HT-29 (cell line): ENCODE data around the gene C7orf33. TPM values are rescaled to one million over a fixed set of nuclear protein-coding genes. Genes with fewer than 3 reads are reported as not detected.
A peak's percentile ranks its signal among the peaks of the same experiment; 100 is the strongest.
"Not testable (repeated sequence)": the region's sequence is repeated elsewhere in the genome, so short reads cannot be mapped to it uniquely, and the experiment has no call there.

Experiments used
- DNase-seq: peaks from one replicate; pipeline ENCODE4 v3.0.0-alpha.2; 2015; ENCODE audit warnings: low spot score
- total RNA-seq: library from RNA; depleted of rRNA; stranded (reverse); fragments of >200 nt; shearing (Covaris generic); gene quantifications from 2 replicates; pipeline ENCODE4 v1.2.3, GENCODE V29; 2014

C7orf33 gene
- total RNA-seq, 1 experiment from 2014 or later = not detected

- no peak for DNase-seq
These were observed 10.1 kb upstream of the C7orf33 start for GRCh38 chr7:148580446-148580845.

- DNase-seq = no peak
These were observed 8.9 kb upstream of the C7orf33 start for GRCh38 chr7:148581624-148582023.

DNA sequence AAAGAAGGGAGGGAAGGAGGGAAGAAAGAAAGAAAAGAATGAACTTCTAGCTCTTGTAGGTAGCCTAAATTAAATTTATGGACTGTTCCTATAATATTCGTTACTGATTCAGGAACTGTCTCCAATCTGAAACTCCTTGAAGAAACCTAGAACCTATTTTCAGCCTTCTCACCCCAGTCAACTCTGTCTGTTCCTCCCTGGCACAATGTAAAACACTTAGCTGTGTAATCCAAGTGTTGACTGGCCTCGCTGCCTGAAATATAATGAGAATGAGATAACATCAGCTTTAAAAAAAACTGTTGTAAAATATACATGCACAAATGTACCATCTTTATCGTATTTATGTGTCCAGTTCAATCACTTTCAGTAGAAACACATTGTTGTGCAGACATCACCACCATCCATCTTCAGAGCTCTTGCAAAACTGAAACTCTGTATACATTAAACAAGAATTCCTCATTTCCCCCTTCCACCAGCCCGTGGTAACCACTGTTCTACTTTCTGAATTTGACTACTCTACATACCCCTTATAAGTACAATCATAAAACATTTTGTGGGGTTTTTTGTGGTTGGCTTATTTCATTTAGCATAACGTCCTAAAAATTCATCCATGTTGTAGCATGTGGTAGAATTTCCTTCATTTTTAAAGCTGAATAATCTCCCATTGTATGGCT lies 6.3 kb upstream of the C7orf33 start:
- DNase-seq = no peak

DNA sequence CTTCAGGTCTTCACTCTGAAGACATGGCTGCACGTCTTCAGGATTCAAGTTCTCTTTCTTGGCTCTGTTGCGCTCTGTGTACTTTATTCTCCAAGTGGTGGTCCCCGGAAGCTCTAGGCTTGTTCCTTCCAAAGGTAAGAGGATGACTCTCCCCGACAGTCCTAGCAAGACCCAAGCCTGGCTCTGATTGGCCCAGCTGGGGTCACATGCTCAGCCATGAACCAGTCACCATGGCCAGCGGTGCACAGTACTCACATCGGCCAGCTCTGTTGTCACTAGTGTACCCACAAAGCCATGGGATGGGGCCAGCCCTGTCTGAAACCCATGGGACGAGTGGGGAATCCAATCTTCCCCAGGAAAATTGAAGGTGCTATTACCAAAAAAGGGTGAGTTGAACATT lies 5.2 kb upstream of the C7orf33 start:
- DNase-seq = no peak

DNA sequence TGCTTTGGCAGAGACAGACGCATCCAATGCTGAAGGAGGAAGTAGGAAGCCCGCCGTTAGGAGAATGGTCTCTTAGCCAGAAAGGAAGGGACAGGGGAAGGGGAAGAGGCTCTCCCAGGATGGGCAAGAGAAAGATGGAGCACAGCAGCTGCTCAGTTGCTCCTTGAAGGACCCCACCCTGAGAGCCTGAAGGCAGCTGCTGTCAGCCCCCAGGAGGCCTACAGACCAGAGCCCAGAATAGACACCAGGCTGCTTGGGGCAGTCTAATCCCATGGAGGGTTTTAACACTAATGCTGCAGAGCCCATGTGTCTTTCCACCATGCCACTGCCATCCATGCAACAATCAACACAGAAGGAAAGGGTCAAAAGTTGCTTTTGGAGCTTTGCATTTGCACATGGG lies 3.5 kb upstream of the C7orf33 start:
- DNase-seq = no peak

GRCh38 chr7:148588168-148588567 lies 2.4 kb upstream of the C7orf33 start:
- DNase-seq = no peak

DNA sequence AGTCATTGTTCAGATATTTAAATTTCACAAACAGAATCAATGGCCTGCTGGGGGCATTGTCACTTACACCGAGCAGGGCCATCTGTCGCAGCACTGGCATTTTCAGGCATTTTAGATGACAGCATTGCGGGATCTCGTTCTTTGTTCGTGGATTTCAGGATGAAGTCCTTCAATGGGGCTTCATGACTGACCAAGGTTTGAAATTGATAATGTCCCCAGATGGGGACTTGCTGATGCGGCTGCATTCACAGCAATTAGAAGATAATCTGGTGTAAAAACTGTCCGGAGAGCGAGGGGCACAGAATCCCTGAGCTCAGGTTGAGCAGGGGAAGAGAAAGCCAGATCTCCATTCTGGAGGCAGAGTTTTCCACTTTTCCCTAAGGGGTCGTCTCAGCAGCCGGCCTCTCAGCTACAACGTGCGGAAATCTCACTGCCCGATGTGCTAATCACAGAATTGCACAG lies 1.9 kb upstream of the C7orf33 start:
- DNase-seq = no peak

DNA sequence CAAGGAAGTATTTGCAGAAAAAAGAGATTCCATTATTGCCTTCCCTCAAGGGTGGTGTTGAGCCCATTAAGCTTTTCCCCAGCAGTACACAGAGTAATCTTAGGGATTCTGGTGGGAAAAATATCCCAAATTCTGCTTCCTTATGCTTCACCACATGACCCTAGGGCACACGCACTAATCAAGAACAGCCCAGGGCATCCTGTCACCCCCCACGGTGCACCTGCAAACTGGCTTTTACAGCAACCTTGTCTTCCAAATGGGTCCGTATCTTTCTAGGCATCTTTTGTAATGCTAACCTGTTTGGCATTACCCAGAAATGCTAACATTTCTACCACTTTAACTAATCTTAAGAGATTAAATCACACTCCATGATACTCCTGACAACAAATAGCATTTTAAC lies 926 bp upstream of the C7orf33 start:
- no peak for DNase-seq

DNA sequence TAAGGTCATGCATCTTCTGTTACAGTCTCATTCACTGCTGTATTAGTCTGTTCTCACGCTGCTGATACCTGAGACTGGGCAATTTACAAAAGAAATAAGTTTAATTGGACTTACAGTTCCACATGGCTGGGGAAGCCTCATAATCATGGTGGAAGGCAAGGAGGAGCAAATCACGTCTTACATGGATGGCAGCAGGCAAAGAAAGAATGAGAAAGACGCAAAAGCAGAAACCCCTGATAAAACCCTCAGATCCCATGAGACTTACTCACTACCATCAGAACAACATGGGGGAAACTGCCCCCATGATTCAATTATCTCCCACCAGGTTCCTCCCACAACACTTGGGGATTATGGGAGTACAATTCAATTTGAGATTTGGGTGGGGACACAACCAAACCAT lies 5.8 kb downstream of the C7orf33 start:
- not testable (repeated sequence) for DNase-seq

- DNase-seq = no peak
These were observed 7.8 kb downstream of the C7orf33 start for GRCh38 chr7:148598351-148598750.

- no peak for DNase-seq
These were observed 14.8 kb downstream of the C7orf33 start for GRCh38 chr7:148605350-148605749.

GRCh38 chr7:148607151-148607661 lies 16.6 kb downstream of the C7orf33 start:
- no peak for DNase-seq

GRCh38 chr7:148609045-148609725 lies 18.6 kb downstream of the C7orf33 start:
- no peak for DNase-seq

GRCh38 chr7:148611692-148612091 lies 21.1 kb downstream of the C7orf33 start:
- DNase-seq = peak; percentile 14

GRCh38 chr7:148615085-148615730 lies 24.6 kb downstream of the C7orf33 start:
- DNase-seq = no peak

DNA sequence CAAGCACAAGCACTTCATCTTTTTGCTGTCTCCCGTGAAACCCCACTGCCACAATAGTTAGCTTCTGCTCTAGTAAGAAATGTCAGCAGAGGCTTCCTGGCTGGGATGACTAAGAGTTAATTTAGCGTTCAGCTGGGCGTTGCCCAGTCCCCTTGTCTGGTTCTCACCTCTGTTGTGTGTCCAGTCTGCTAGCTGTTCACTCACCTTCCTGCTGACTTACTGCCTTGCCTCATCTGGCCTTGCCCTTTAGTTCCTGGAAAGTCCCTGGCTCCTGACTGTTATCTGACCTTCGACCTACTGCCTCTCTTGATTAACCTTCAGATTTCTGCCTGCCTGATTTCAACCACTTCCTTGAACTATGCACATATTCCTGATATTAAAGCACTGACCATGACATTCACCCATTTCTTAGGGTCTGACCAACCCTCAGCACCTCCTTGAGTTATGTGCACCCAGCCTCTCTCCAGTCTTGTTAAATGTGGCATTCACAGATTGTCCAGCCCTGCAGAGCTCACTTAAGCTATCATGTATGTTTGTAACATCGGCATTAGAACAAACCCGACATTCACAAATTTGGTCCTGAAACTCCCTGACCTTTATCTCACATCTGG lies 30.3 kb downstream of the C7orf33 start:
- DNase-seq = no peak

GRCh38 chr7:148621563-148621962 lies 31.0 kb downstream of the C7orf33 start:
- no peak for DNase-seq

DNA sequence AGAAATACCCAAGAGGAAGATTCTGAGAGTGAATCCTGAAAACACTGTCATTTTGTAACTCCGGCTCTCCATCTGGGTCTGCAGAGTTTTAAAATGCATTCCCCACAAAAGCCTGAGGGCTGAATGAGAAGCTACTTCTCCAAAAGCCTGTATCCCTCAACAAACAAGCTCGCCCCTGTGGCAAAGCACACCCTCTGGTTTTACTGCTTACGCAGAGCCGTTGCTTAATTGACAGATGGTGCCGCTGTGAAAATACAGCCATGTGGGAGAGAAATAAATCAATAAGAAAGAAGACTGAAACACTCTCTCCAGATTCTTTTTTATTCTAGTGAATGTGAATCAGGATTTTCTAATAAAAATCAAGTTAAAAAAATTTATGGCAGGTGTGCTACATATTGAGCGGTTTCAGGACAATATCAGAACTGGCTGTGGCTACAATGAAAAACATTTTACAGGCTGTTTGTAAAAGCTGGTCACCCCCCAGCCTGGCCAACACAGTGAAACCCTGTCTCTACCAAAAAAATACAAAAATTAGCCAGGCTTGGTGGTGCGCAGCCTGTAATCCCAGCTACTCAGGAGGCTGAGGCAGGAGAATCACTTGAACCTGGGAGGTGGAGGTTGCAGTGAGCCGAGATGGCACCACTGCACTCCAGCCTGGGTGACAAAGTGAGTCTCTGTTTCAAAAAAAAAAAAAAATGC lies 32.5 kb downstream of the C7orf33 start:
- DNase-seq = no peak

DNA sequence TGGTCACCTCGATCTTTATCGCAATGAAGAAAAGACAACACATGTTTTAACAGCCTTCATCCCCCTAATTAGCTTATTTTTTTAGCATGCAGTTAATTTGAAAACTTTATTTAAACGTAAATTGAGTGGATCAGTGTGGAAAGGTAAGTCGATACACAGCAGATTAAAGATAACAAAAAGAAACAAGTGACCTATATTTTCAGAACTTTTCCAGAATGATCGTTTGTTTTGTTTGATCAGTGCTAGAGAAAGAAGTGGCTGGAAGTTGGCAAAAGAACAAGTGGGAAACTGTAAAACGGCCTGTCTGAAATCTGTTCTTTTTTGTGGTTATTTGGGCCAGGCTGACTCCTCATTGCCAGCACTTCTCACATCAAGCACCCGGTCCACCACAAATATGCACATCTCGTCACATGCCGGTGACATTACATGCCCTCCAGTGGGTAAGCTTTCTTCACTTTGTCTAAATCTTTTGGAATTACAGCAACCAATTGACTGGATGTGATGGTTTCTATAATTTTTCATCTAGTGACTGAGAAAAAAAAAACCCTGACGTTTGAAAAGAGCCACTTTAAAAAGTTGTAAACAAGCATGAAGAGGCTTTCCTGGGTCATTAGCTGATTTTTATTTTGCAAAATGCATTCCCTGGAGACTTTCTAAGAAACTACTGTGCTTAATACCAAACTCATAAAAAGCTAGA lies 33.2 kb downstream of the C7orf33 start:
- DNase-seq = no peak

GRCh38 chr7:148624735-148625134 lies 34.2 kb downstream of the C7orf33 start:
- no peak for DNase-seq

DNA sequence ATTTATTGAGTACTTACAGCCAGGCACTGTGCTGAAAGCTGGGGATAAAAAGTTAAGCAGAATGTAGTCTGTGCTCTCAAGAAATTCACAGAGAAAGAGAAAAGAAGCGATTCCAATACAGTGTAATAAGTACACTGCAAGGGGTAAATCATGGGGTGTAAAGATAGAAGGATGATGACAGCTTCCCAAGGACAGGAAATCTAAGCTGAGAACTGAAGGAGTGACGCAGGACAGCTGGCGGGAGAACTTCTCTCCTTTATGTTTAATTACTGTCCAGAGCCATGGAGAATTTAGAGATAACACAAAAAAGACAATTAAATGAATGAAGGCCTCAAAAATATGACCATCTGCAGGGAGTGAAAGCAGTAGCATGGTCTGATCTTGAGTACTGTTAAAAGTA lies 34.8 kb downstream of the C7orf33 start:
- no peak for DNase-seq
